Dedifferentiated amniotic fluid mesenchymal stem cell (primary cell): ENCODE data around the gene ARHGEF1.
A peak's percentile ranks its signal among the peaks of the same experiment; 100 is the strongest.
"Not testable (repeated sequence)": the region's sequence is repeated elsewhere in the genome, so short reads cannot be mapped to it uniquely, and the experiment has no call there.

Experiments
- DNase-seq: peaks from one replicate; pipeline ENCODE4 v3.0.0-alpha.2; 2016; ENCODE audit errors: extremely low spot score

The ARHGEF1 gene

DNA sequence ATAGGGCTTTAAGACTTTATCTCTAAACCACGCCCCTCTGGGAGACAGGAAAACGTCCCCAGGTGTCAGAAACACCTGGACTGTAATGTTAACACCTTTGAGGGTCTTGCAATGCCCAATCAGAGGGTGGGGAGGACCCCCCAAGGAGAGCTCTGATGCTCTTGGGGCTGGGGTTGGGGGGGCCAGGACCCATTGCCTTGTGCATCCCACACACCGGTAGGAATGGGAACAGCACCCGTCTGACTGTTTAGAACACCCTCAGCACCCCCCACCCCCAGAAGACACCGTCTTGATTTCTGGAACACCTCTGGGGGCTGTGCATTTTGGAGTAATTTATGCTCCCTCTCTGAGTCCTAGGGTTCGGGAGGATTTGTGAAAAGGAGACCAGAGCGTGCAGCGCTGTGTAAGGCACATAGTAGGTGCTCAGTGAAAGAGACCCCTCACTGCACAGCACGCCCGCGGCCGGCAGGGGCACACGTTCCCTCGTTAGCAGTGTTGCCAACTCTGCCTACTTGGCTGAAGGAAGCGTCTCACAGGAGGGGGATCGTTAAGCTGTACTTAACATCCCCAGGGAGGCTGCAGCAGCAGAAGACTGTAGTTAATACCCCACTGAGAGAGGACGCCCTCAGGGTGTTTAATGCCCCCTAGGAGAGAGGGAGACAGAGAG is 48.1 kb downstream of the ARHGEF1 start:
- no peak for DNase-seq

DNA sequence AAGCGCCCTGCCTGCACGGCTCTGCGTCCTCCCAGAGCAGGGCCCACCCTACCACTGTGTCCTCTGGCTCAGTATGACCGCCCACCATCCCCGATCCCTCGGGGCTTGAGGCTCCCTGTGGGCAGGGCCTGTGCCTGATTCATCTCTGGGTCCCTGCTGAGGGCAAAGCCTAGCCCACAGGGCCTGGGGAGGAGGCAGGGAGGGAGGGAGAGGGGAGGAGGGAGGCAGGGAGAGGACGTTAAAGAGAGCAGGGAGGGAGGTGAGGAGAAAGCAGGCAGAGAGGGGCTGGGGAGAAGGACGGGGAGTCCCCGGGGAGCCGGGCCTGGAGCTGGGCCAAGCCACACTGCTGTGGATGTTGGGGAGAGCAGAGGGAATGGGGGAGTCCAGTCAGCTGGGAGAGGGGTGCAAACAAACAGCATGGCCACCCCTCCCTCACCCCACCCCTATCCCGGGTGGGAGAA is 49.3 kb downstream of the ARHGEF1 start:
- DNase-seq: no peak

DNA sequence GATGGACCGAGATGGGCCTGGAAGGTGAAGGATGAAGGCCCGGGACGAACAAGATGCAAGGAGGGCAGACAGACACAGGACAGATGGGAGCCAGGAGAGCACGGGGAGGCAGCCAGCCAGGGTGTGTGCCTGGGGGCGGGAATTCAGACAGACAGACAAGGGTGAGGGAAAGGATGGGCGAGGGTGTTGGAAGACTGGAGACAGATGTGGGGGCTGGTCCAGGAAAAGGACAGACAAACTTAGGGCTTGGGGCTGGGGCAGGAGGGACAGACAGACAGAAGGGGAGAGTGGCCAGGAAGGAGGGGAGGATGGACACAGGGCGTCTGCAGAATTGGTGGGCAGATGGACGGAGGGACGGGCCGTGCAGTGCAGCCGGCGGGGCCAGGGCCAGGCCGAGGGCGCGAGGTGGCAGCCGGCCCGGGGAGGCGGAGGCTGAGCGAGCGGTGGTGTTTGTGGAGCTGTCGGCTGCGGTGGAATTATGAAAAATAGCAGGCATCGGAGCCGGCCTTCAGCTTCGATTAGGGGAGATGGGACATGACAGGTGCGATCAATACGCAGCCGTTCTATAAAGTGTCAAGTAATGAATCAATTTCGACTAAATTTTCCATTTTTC is 49.8 kb downstream of the ARHGEF1 start:
- DNase-seq: no peak

DNA sequence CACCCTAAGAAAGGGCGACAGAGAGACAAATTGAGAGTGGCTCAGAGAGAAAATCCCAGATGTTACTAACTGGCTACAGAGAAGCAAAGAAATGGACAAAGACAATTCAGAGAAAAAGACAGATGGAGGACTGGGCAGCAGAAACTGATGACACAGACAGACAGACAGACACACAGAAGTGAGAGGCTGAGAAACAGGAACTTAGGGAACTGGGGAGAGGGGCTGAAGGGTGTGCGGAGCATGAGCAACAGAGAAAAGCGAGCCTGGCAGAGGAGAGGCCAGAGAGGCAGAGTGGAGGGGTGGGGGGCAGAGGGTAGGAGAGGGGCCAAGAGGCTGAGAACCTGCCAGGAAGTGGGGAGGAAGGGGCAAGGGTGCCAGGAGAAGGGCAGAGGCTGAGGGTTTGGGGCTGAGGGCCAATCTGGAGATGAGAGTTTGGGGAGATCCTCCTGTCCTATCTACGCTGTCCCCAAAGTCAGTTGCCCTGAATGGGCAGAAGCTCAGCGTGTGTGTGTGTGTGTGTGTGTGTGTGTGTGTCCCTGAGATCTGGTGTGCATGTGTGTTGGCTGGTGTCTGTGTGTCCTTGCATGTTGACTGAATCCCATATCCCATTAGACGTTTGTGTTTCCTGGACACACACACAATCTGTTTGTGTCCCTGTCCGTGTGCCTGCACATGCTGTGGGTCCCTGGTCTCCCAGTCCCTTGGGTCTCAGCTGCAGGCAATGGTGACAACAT is 50.9 kb downstream of the ARHGEF1 start:
- no peak for DNase-seq

DNA sequence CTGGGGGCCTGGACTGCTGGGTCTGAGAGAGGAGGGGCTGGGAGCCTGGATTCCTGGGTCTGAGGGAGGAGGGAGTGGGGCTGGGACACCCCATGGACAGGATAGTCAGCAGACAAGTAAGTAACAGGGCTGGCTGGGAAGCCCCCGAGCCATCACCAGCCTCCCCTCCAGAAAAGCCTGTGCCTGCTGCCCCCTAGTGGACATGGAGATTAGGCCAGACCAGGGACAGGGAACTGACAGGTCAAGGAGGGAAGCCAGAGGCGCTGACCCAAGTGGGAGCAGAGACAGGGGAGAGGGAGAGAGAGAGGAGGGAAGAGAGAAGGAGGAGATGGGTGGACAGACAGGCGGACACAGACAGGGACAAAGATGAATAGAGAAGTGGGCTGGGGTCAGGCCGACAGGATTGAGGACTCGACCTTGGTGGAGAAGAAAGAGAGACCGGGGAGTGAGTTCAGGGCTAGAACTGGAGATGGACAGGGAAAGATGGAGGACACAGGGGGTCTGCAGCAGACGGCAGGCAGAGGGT is 51.9 kb downstream of the ARHGEF1 start:
- no peak for DNase-seq

DNA sequence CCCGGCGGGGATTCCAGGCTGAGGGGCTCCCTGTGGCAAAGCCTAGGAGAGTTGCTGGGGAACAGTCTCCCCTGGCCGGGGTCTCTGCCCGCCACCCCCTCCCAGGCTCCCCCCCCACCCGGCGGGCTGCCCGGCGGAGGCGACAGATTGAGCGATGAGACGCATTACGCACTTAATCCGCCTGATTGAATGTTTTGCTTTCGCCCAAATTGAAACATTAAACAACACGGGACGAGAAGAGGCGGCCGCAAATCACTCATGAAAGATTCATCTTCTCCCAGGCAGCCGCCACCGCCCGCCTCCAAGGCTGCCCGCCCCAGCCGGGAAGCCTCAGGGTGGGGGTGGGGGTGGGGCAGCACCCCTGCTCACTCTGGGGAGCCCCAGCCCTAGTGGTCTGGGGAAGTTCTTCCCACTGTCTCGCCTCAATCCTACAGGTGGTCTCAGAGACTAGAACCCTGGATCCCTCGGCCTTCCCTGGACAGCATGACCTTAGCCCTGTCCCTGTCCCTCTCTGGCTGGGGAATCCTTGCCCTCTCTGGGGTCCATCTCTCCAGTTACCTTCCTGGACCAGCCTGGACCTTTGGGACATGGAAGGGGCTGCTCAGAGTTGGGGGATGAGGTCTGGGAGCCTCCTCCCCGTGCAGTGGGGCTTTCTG is 52.9 kb downstream of the ARHGEF1 start:
- DNase-seq: no peak

DNA sequence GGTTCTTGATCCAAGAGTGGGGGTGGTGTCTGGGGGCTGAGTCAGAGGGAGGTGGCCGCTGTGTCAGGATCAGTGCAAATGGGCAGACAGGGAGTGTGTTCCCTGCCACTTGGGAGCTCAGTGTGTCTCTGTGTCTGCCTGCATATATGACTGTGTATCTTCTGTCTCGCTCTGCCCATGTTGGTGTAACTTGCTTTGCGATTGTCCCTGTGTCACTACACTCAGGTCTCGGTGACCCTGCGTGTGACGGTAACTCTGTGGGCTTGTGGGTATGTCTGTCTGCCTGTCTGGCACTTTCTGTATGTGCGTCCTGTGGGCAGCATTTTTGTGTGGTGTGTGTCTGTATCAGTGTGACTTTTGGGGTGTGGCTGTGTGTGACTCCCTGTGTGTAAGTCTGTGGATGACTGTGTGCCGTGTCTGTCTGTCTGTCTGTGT is 53.4 kb downstream of the ARHGEF1 start:
- DNase-seq: no peak

DNA sequence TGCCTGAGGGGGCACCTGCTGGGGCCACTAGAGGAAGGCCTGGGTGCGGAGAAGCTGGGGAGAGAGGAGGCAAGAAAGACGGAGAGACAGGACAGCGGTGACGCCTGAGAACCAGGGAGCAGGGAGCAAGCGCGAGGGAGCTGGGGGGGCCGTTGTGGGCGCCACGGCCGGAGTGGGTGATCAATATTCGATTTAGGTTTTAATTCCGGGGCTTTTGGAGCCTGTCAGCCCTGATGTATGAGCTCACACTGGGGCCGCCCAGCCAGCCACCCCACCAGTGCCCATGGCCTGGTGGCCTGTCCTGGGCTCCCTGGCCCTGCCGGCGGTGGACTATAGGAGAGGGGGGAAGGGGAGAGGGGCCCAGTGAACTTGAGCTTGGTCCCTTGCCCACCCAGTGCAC is 54.0 kb downstream of the ARHGEF1 start:
- no peak for DNase-seq

DNA sequence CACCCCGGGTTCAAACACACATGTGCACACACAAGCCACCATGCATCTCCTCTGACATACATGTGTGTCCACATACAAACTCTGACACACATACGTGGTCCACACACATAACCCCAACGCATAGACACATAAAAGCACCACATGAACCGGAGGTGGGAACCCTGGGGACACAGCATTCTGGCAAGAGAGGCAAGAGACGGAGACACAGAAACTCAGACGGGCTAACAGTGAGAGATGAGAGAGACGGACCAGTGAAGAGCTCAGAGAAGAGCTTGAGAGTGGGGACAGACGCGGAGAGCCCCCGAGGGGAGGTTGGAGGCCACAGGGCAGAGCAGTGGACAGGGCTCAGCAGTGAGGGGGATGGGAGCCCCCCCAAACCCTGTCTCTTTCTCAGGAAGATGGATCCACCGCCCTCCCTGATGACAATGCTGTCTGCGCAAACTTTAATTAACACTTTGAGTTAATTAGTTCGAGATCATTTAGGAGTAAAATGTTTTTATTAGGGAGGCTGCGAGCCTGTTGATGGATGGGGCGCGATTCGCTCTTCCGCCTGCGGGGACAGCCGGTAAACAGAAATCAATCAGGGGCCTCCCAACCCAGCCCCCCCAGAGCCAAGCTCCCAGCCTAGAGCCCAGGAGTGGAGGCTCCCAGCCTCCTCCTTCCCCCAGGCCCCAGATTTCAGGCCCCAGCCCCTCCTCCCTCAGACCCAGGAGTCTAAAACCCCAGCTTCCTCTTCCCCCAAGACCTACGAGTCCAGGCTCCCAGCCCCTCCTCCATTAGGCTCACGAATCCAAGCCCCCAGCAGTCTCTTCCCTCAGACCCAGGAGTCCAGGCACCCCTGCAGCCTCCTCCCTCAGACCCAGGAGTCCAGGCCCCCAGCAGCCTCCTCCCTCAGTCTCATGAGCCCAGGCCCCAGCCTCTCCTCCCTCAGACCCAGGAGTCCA is 54.8 kb downstream of the ARHGEF1 start:
- no peak for DNase-seq

DNA sequence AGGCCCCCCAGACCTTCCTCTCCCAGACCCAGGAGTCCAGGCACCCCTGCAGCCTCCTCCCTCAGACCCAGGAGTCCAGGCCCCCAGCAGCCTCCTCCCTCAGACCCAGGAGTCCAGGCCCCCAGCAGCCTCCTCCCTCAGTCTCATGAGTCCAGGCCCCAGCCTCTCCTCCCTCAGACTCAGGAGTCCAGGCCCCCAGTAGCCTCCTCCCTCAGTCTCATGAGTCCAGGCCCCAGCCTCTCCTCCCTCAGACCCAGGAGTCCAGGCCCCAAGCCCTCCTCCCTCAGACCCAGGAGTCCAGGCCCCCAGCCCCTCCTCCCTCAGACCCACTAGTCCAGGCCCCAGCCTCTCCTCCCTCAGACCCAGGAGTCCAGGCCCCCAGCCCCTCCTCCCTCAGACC is 56.2 kb downstream of the ARHGEF1 start:
- DNase-seq: not testable (repeated sequence)

DNA sequence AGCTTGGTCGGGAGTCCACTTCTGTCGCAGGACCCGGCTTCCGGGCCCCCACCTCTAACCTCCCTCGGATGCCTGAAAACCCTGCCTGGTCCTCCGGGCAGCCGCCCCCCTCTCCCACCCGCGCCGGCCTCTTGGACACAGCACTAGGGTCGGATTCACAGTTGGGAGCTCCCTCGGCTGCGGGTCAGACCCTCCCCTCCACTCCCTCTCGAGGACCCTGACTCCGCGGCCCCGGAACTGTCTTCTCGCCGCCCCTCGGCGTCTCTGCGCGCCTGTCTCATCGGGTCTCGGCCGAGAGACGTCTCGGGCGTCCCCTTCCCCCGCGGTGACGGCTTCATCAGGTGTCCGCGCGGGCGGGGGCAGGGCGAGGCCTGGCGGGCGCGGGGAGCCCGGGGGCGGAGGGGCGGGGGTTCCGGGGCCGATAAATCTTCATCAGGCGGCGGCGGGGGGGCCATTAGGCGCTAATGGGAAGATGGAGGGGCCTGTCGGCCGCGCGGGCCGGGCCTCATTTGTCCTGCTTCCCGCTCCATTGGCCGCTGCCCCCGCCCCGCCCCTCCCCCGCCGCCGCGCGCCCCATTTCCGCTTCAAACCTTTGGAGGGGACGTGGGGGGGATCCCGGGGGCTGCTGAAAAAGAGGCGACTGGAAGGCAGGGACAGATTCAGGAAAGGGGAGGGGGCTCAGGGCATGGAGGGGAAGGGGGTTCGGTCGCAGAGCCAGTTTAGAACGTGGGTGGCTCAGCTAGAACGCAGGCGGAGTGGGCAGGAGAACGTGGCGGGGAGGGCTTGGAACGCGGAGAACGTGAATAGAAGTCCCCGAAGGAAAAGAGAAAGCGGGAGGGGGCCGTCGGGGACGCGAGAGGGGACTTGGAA is 57.1 kb downstream of the ARHGEF1 start:
- no peak for DNase-seq

DNA sequence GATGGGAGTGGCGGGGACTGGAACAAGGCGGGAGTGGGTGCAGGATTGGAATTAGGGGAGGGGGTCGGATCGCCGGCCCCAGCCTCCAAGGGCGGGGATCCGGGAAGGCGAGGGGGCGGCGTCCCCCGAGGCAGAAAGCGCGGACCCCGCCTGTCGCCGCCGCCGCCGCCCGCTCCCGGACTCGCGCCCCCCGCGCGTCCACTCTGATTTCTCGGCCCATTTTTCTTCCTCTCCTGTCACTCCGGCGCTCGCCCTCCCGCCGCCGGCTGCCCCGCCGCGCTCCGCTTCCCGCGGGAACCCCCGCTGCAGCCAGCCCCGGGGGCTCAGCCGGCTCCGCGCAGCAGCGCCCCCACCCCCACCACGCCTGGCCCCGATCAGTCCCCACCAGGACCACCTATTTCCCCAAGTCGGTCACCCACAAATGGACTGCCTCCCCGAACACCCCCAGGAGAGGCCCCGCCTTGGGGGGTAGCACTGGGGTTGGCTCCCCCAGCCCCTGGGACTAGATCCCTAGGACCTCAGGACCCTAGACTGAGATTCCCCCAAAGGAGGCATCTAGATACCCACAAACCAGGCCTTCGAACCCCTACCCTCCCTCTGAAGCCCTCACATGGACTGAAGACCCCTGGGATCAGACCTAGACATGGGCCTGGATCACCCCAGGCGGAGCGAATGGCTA is 57.9 kb downstream of the ARHGEF1 start:
- DNase-seq: no peak

DNA sequence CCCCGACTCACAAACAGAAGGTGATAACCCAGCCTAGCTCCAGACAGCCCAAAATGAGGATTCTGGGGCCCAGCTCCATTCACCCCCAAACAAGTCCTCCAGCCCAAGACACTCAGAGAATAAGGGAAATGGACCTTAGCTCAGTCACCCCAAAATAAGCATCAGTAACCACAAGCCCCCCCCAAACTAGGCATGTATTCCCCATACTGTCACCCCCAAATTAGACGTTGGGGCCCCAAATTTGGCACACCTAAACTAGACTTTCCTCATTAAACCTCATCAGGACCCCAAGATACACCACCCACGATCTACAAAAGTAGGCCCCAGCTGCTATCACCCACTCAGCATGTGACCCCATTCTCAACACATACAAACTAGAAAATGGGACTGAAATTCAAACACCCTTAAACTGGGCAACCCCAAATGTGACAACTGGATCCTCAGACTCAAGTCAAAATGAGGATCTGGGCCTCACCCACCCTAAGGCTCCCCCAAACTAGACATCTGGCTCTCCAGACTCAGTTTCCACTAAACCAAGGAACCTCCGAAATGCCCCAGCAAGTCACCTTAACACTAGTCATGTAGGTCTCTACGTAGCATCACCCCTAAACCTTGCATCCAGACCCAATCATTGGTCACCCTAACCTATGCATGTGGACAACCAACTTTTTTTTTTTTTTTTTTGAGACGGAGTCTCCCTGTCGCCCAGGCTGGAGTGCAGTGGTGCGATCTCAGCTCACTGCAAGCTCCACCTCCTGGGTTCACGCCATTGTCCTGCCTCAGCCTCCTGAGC is 58.6 kb downstream of the ARHGEF1 start:
- DNase-seq: no peak

DNA sequence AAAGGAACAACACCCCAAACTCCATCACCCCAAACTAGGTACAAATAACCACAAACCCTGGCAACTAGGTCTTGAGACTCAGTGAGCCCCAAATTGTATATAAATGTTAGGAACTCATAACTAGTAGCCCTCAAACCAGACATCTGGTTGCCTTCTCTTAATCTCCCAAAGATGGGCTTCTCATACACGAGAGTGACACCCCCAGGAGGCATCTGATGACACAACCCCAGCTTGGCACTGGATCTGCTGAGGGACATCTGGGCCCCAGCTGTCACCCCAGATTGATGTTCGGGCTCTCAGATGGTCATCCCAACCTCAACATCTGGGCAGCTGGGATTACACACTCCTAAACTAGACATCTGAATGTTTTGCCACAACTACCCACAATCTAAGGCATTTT is 61.4 kb downstream of the ARHGEF1 start:
- DNase-seq: no peak

DNA sequence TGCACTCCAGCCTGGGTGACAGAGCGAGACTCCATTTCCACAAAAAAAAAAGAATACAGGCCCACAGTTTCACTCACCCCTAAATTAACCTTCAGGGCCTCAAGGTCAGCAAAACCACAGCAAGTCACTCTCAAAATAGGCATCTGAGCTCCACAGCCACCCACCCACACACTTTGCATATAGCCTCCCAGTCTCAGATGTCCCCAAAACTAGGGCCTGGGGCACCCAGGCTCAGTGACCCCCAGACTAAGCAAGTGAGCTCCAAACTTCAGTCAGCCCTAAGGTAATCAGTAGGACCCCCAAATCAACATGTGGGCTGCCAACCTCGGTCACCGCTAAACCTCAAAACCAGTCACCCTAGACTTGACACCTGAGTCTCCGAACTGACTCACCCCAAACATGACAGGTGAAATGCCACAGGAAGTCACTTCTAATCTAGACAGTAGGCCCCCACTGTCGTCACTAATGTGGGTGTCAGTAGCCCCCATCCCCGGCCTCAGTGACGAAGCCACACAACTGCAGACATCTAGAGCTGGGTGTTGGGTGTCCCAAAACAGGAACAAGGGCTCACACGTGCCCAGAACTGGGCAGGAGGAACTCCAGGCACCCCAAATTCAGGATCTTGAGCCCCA is 62.3 kb downstream of the ARHGEF1 start:
- no peak for DNase-seq

DNA sequence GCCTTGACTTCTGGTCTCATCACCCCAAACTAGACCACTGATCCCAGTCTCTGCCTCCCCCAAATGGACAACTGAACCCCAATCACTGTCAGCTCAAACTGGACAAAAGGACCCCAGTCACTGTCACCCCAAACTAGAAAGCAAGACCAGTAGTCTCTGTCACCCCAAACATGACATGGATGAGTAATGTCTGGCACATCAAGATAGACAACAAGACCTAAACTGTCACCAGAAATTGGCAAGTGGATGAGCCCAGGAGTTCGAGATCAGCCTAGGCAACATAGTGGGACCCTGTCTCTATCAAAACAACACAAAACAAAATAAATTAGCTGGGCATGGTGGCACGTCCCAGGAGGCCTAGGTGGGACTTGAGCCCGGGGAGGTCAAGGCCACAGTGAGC is 64.1 kb downstream of the ARHGEF1 start:
- no peak for DNase-seq

DNA sequence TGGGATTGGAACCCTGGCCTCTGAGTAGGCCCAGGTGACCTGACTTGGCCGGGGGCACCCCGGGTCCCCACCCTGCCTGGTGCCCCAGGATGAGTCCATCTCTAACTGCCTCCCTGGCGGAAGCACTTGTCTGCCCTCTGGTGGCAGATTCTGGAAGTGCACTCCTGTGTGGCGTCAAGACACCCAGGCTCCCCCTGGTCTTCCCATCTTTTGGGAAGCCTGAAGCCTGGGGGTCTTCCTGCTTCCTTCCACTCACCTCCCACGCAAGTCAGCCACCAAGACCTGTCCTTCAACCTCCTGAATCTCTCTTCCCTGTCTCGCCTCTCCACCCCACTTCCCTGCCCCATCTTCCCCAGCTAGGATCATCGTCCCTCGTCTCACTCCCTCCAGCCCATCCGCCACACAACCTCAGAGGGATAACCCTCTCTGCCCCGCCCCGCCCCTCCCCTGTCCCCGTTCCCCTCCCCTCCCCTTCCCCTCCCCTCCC is 68.7 kb downstream of the ARHGEF1 start:
- peak; percentile 67 for DNase-seq

DNA sequence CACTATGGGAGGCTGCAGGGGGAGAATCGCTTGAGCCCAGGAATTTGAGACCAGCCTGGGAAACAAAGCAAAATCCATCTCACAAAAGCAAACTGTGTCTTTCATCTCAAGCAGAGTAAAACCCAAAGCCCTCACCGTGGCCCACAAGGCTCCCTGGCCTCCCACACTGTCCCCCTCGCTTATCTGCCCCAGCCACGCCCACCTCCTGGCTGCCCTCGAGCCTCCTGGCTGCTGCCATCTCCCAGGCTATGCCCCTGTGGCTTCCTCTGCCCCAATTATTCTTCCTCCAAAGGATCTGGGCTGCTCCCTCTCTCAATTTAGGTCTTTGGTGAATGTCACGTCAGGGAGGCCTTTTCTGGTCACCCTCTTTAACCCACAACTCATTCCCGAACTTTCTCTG is 72.5 kb downstream of the ARHGEF1 start:
- DNase-seq: no peak
